GM12878 (cell line): ENCODE data around the gene TRIM51. TPM values are rescaled to one million over a fixed set of nuclear protein-coding genes. Genes with fewer than 3 reads are reported as not detected.
"Not testable (repeated sequence)": the region's sequence is repeated elsewhere in the genome, so short reads cannot be mapped to it uniquely, and the experiment has no call there.

Experiments
- ATAC-seq: fragments of 200-7000 bp; cut with Tn5 transposase; 3 replicates; pipeline ENCODE4 v1.9.1; 2020; ENCODE audit warnings: mild to moderate bottlenecking, moderate library complexity
- BruUV-seq: library from RNA; stranded (reverse); fragments of 400-500 nt; replicated peaks from 2 replicates; lab custom pipeline; 2021; lab: Mats Ljungman, UMichigan
- CTCF ChIA-PET: fragments of 300-600 bp; sonication (Branson Sonifier 250); formaldehyde crosslinking; extraction: SDS; loops from one replicate; lab custom pipeline; 2021; ENCODE audit warnings: inconsistent platforms; lab: Yijun Ruan, JAX
- POLR2A ChIA-PET: fragments of 350-600 bp; formaldehyde crosslinking; extraction: SDS; loops from one replicate; lab custom pipeline; 2021; ENCODE audit warnings: inconsistent platforms; lab: Charles Lee
- RAD21 ChIA-PET: fragments of 300-600 bp; sonication (Branson Sonifier 250); formaldehyde crosslinking; loops from one replicate; lab custom pipeline; 2023; ENCODE audit warnings: antibody characterized with exemption; ENCODE audit not compliant: unreplicated experiment; lab: Charles Lee
- SMC1A ChIA-PET: fragments of 300-600 bp; sonication (Branson Sonifier 250); formaldehyde crosslinking; loops from one replicate; lab custom pipeline; 2023; ENCODE audit not compliant: unreplicated experiment, uncharacterized antibody; lab: Charles Lee
- DNase-seq: peaks from one replicate; pipeline ENCODE4 v3.0.0-alpha.2; 2011; ENCODE audit warnings: low read depth, low spot score
- FAIRE-seq: peaks from 3 replicates; lab custom pipeline; 2011; peaks lifted over from hg19 to GRCh38; lab: Jason Lieb, UNC
- H2AFZ ChIP-seq: 2 replicates; pipeline ENCODE4 v1.6.0; 2011; ENCODE audit warnings: low read depth, low read length, control low read depth; ENCODE audit not compliant: control insufficient read depth
- H3K27ac ChIP-seq: 2 replicates; pipeline ENCODE4 v1.5.1; 2011; ENCODE audit warnings: control low read depth; ENCODE audit not compliant: control insufficient read depth, insufficient read depth
- H3K27me3 ChIP-seq, 2 experiments: replicated peaks in 1 of 2; 2 replicates each; pipeline versions ENCODE4 v1.6.0 to v1.6.1; 2011; ENCODE audit warnings: low read length in 1 of 2; ENCODE audit not compliant: control insufficient read depth in 2 of 2, insufficient read depth in 2 of 2
- H3K36me3 ChIP-seq, 2 experiments: 2 replicates each; pipeline ENCODE4 v1.5.1; 2011; ENCODE audit warnings: low read length in 1 of 2; ENCODE audit not compliant: control insufficient read depth in 2 of 2, insufficient read depth in 2 of 2
- H3K4me1 ChIP-seq: 2 replicates; pipeline ENCODE4 v1.6.1; 2011; ENCODE audit warnings: mild to moderate bottlenecking, low read length, moderate library complexity, mixed read lengths; ENCODE audit not compliant: control insufficient read depth, insufficient read depth
- H3K4me2 ChIP-seq: 2 replicates; pipeline ENCODE4 v1.6.0; 2011; ENCODE audit warnings: control low read depth; ENCODE audit not compliant: control insufficient read depth, insufficient read depth
- H3K4me3 ChIP-seq: fragments of 200-600 bp; sonication (generic); 2 replicates; pipeline ENCODE4 v1.5.1; 2016
- H3K79me2 ChIP-seq: 2 replicates; pipeline ENCODE4 v1.6.0; 2011; ENCODE audit warnings: low read length; ENCODE audit not compliant: control insufficient read depth, insufficient read depth
- H3K9ac ChIP-seq: 2 replicates; pipeline ENCODE4 v1.8.0; 2011; ENCODE audit warnings: low read length, control low read depth, mixed read lengths; ENCODE audit not compliant: control insufficient read depth, insufficient read depth
- H3K9me3 ChIP-seq: replicated peaks from 3 replicates; pipeline ENCODE4 v1.5.1; 2011; ENCODE audit warnings: mild to moderate bottlenecking, low read length; ENCODE audit not compliant: control insufficient read depth, insufficient read depth
- H4K20me1 ChIP-seq: 2 replicates; pipeline ENCODE4 v1.6.0; 2011; ENCODE audit not compliant: control insufficient read depth, insufficient read depth
- BHLHE40 ChIP-seq, 2 experiments: fragments of 450-650 bp in 1 of 2; IDR thresholded peaks; 2 replicates each; pipeline ENCODE4 v1.6.1; 2011 to 2017; ENCODE audit warnings: low read depth in 2 of 2, borderline replicate concordance in 1 of 2, improper control_type of control experiment in 1 of 2, low read length in 1 of 2, mild to moderate bottlenecking in 1 of 2
- MEF2B ChIP-seq: fragments of 450-650 bp; IDR thresholded peaks from 2 replicates; pipeline ENCODE4 v1.6.1; 2018; ENCODE audit warnings: mild to moderate bottlenecking, moderate library complexity; ENCODE audit not compliant: partially characterized antibody, poor library complexity, severe bottlenecking
- MTA2 ChIP-seq: fragments of 450-650 bp; IDR thresholded peaks from 2 replicates; pipeline ENCODE4 v1.6.1; 2016; ENCODE audit warnings: low read depth, mild to moderate bottlenecking, moderate library complexity
- WGBS: methylation state at CpG from one replicate; pipeline ENCODE4 v1.1.6; 2016; ENCODE audit warnings: low lambda C conversion rate; ENCODE audit not compliant: insufficient replicate concordance, insufficient coverage; ENCODE audit errors: missing lambda C conversion rate; 5-methylcytosine and 5-hydroxymethylcytosine counted together
- in situ Hi-C: fragments of 300-500 bp; cut with MboI; formaldehyde crosslinking; loops from 9 replicates; pipeline ENCODE4 v1.14.3; 2018; ENCODE audit warnings: mixed read lengths
- intact Hi-C: fragments of 100-400 bp; cut with micrococcal nuclease; formaldehyde crosslinking; loops from one replicate; pipeline ENCODE4 v1.14.2; 2022; ENCODE audit not compliant: unreplicated experiment
- polyA plus RNA-seq, 11 experiments: library from polyadenylated mRNA; depleted of rRNA in 4 of 11; unstranded in 6 of 11; stranded (reverse) in 5 of 11; fragments of >200 nt; fragmentation: Nextera tagmentation in 4 of 11; fragmentation: Illumina TruSeq in 1 of 11; extraction: Ambion mirVana in 4 of 11; extraction: Trizol in 1 of 11; gene quantifications; 1 replicate in 1 of 11; 2 replicates in 10 of 11; pipeline versions ENCODE4 v1.2.1 to v1.2.3, GENCODE V29; 2011 to 2016; ENCODE audit warnings: inconsistent platforms in 2 of 11, missing spikeins in 2 of 11, low read depth in 1 of 11
- total RNA-seq, 4 experiments: library from RNA; depleted of rRNA in 3 of 4; stranded (reverse); fragments of >200 nt in 3 of 4; fragmentation: Illumina TruSeq in 1 of 4; extraction: Trizol in 1 of 4; gene quantifications; 2 replicates each; pipeline versions ENCODE4 v1.2.1 to v1.2.3, GENCODE V29; 2013 to 2021

TRIM51 gene
- total and polyA plus RNA-seq, 10 of the 15 experiments (the other 5 are each of a cell fraction or from before 2014, with no cell fraction given), result not detected

- RAD21 ChIA-PET, result not testable (repeated sequence)
Observed at GRCh38 chr11:55867354-55867753, 15.7 kb upstream of the TRIM51 start.

GRCh38 chr11:55872731-55873130, 10.4 kb upstream of the TRIM51 start:
- BruUV-seq, H2AFZ ChIP-seq, H4K20me1 ChIP-seq, DNase-seq, FAIRE-seq, CTCF ChIA-PET, POLR2A ChIA-PET, H3K36me3 ChIP-seq, ATAC-seq, H3K27me3 ChIP-seq, H3K9me3 ChIP-seq, H3K9ac ChIP-seq, H3K27ac ChIP-seq, H3K4me3 ChIP-seq, H3K4me1 ChIP-seq, RAD21 ChIA-PET, H3K79me2 ChIP-seq, H3K4me2 ChIP-seq, intact Hi-C loops, SMC1A ChIA-PET, in situ Hi-C loops: not testable (repeated sequence)
- WGBS, result 87% methylated on average over 26 of the region's 33 CpGs

More at GRCh38 chr11:55867354-55867753, 15.7 kb upstream of the TRIM51 start:
- POLR2A ChIA-PET, FAIRE-seq, SMC1A ChIA-PET, H3K9me3 ChIP-seq, CTCF ChIA-PET, H3K9ac ChIP-seq, in situ Hi-C loops, H3K4me1 ChIP-seq, BruUV-seq, H3K4me3 ChIP-seq, H2AFZ ChIP-seq, H3K36me3 ChIP-seq, ATAC-seq, H3K79me2 ChIP-seq, H3K27ac ChIP-seq, intact Hi-C loops, H3K4me2 ChIP-seq, H3K27me3 ChIP-seq, H4K20me1 ChIP-seq: not testable (repeated sequence)
- WGBS, result 0% methylated on average over 4 of the region's 4 CpGs
- DNase-seq, result peak; percentile 9
- TF ChIP-seq MTA2 (0 out of 2 replicates have a peak, but pooled peaks have one; percentile 13), MEF2B (peak; percentile 78), BHLHE40 (IDR thresholded peaks at IDR 0.05; ENCODE audit: borderline replicate concordance in 1 of 2, low read depth in 2 of 2, low read length in 1 of 2) (peak; percentile 41 to 54; a peak in 2 of 4 replicates)

GRCh38 chr11:55873146-55873545, 10.0 kb upstream of the TRIM51 start:
- H2AFZ ChIP-seq, SMC1A ChIA-PET, H3K27me3 ChIP-seq, intact Hi-C loops, in situ Hi-C loops, H3K27ac ChIP-seq, H3K9me3 ChIP-seq, CTCF ChIA-PET, RAD21 ChIA-PET, H3K4me2 ChIP-seq, H3K4me3 ChIP-seq, H3K36me3 ChIP-seq, ATAC-seq, H3K4me1 ChIP-seq, POLR2A ChIA-PET, H4K20me1 ChIP-seq, FAIRE-seq, H3K79me2 ChIP-seq, BruUV-seq, DNase-seq, H3K9ac ChIP-seq: not testable (repeated sequence)
- WGBS, result 85% methylated on average over 23 of the region's 34 CpGs
